NCI-H345 (cell line): ENCODE measurements around the gene E2F3.
"Not testable (repeated sequence)": the region's sequence is repeated elsewhere in the genome, so short reads cannot be mapped to it uniquely, and the experiment has no call there.

Experiments used
- DNase-seq: peaks from one replicate; lab custom pipeline; 2025; lab: John Stamatoyannopoulos, UW

The E2F3 gene

DNA sequence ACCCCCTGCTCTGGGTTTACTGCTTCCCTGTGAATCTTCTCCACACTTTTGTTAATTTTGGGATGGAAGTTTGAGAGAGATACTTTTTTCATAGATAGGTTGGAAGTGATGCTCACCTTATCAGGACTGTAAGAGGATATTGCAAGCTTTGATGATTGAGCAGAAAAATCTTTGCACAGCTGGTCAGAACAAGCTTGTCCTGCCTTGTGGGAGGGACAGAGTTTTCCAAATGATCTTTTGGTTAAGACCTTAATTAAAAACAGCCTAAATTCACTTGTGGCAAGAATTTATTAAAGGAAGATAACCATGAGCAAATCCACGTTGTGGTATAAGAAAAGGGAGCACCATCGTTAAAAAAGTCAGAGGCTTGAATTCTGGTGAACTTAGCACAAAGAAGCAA lies 32.2 kb downstream of the E2F3 start:
- DNase-seq = no peak

- no peak for DNase-seq
Observed at GRCh38 chr6:20434766-20435165, 33.1 kb downstream of the E2F3 start.

DNA sequence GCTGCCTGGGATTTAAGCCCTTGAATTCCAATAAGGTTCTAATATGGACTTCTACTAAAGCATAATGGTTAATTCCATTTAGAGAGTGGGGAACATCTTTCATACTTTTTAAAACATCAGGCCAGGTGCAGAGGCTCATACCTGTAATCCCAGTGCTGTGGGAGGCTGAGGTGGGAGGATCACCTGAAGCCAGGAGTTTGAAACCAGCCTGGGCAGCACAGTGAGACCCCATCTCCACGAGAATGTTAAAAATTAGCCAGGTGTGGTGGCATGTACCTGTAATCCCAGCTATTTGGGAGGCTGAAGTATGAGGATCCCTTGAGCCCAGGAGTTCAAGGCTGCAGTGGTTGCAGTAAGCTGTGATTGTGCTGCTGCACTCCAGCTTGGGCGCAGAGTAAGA lies 35.0 kb downstream of the E2F3 start:
- DNase-seq = no peak

DNA sequence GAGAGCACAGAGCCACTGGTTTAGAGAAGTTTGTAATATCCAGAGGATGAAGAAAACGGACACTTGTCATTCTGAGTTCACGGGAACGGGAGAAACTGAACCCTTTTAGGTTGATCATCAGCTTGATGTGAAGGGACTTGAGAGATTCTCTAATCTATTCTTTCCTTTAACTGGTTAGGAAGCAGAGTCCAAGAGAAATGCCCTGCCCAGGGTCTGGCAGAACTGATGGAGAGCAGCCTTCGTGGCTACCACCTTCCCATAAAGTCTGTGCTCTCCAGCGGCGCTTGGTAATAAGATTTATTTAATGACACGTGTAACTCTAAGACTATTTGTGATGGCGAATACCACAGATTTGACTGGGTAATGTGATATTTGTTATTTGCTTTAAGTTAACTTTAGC lies 36.0 kb downstream of the E2F3 start:
- no peak for DNase-seq

DNA sequence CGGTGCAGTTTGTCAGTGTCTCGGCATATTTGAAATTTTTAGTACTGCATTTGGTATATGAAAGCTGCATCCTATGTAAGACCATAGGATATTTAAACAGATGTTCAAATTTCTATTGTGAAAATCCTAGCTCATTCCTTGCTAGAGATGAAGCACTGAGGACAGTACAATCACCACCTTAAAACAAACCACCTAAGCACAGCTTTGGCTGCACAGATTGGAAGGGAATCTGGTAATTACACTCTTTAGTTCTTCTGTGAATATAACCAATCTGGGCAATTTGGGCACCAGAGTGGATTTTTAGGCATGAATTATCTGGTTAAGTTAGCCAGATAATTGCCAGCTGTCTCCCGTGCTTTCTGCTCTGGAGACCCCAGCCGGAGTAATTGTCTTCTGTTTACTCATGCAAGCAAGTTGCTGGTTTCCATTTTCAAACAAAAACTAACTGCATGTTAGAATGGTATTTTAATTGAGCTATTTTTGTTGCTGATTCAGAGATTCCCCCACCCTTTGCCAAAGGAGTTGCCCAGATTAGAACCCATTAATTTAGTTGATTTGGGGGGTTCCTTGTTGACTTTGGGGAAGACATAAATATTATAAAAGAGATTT lies 36.9 kb downstream of the E2F3 start:
- no peak for DNase-seq

DNA sequence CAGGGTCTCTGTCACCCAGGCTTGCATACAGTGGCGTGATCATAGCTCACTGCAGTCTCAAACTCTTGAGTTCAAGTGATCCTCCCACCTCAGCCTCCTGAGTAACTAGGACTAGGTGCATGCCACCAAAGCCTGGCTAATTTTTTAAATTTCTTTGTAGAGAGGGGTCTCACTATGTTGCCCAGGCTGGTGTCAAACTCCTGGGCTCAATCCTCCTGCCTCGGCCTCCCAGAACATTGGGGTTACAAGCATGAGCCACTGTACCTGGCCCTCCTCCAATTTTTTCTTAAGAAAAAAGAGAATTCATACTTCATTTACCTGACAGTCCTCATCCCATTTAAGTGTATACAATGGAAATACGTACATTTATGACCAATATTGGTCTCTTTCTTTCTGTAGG lies 37.9 kb downstream of the E2F3 start:
- no peak for DNase-seq

GRCh38 chr6:20440296-20440695 lies 38.6 kb downstream of the E2F3 start:
- DNase-seq = no peak

DNA sequence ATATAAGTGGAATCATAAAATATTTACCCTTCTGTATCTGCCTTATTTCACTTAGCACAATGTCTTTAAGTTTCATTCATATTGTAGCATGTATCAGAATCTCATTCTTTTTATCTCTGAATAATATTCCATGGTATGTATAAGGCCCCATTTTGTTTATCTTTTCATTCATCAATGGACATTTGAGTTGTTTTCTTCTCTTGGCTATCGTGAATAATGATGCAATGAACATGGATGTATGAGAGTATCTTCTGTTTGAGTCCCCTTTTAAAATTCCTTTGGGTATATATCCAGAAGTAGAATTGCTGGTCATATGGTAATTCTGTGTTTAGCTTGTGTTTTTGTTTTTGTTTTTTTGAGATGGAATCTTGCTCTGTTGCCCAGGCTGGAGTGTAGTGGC lies 39.6 kb downstream of the E2F3 start:
- no peak for DNase-seq

DNA sequence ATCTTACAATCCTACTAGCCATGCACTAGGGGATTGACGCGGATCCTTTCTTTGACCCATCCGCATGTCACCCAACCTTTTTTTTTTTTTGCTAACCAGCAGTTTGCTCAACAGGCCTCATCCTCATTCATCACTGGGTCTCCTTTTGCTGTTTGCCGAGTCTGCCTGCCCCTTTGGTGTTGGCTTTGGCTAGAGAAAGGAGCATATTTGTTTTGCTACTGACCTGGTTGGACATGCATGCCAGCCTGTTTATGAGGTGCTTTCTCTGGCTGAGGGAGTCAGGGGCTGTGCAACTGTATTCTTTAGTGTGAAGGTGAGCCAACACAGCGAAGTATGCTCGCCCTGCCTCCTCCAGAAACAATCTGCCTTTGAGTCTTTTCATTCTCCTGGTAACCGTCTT lies 40.2 kb downstream of the E2F3 start:
- DNase-seq = no peak

DNA sequence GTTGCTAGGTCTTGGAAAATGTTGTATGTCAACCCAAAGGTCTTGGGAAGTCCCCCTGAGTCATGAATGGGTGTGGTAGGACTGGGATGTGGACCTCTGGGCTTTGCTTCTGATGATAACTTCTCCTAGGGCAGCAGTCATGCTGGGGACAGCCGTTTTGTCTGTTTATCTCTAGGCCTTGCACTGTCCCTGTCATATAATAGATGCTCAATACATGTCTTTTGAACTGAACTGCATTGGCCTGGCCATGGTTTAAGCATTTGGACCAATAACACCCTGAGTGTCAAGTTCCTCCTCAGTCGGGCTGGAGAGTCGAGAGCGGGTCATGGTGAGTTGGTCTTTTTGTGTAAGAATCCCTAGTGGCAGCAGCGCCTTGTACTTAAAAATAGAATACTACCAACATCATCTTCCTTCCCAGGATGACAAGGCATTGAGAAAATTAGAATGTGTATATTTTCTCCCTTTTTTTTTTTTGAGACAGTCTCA lies 43.1 kb downstream of the E2F3 start:
- DNase-seq = no peak

- DNase-seq = no peak
Observed at GRCh38 chr6:20447157-20447556, 45.5 kb downstream of the E2F3 start.

- no peak for DNase-seq
Observed at GRCh38 chr6:20447581-20448132, 46.0 kb downstream of the E2F3 start.

GRCh38 chr6:20448828-20449227 lies 47.1 kb downstream of the E2F3 start:
- no peak for DNase-seq

- DNase-seq = no peak
Observed at GRCh38 chr6:20454204-20454824, 52.6 kb downstream of the E2F3 start.

GRCh38 chr6:20455251-20455940 lies 53.7 kb downstream of the E2F3 start:
- no peak for DNase-seq

GRCh38 chr6:20458027-20458894 lies 56.6 kb downstream of the E2F3 start:
- DNase-seq = no peak

DNA sequence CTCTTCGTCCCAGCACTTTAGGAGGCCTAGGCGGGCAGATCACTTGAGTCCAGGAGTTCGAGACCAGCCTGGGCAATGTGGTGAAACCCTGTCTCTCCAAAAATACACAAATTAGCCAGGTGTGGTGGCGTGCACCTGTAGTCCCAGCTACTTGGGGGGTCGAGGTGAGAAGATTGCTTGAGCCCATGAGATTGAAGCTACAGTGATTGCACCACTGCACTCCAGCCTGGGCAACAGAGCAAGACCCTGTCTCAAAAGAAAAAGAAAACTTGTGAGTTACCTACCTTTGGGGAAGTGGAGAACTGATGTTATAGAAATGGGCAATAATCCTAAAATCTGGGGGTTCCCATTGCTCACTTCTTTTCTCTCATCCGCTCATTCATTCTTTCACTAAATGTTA lies 58.0 kb downstream of the E2F3 start:
- no peak for DNase-seq

DNA sequence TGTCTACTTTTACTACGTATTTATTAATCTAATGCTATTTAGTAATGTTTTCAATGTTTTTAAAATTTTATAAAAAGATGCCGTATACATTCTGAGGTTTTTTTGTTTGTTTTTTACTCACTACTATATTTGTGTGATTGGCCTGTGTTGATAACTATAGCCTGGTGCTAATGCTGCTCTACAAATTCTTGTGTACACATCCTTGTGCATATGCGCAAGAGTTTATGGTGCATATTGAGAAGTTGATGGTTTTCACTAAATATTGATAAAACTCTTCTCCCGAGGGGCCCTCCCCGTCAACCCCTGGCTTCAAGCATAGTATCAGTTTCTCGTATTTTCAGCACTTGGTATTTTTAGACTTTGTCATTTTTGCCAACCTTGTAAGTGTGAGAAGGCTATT lies 59.9 kb downstream of the E2F3 start:
- DNase-seq = no peak

DNA sequence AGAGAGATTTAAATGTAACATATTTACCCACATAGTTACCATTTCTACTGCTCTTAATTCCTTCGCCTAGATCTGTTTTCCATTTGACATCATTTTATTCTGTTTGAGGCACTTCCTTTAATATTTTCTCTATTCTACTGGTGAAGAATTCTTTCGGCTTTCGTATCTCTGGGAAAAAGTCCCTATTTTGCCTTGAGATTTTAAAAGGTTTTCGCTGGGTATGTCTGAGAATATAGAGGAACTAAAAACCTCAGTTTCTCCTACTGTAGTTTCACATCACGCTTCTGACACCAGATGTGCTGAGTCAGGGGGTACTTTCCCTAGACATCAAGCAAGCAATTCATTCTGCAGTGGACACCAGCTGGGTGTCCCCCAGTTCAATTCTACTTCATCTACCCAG lies 61.7 kb downstream of the E2F3 start:
- DNase-seq = no peak

DNA sequence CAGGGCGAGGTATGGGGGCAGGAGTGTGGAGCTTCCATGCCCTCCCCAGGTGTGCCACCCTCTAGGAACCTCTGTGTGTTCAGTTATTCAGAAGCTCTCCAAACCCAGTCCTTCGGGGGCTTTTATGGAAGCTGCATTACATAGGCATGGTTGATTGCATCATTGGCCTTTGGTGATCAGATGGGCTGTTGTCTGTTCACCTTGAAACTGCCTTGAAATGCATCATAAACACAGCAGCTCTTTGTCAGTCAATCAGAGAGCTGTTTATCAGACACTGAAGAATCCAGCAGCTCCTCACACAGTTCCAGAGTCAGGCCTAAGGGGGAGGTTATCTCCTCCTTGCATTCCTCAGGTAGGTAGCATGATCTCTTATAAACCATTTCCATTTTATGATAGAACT lies 62.4 kb downstream of the E2F3 start:
- DNase-seq = no peak

DNA sequence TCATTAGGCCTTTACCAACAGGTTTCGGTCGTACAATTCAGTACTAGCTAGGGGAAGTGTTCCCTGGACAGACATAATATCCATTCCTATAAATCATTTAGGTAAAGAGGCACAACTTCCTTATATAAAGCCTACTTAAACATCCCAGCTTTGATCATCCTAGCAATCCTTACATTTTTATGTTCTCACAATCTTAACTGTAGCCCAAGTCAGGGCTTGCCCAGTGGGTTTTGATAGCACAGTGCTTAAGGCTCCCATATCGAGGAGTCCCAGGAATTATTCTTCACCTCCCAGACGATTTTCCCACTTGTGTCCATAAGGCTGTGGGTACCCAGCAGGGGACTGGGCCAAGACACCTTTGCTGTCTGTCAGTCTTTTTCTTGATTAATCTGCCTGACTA lies 63.2 kb downstream of the E2F3 start:
- no peak for DNase-seq

- not testable (repeated sequence) for DNase-seq
Observed at GRCh38 chr6:20465616-20466015, 63.9 kb downstream of the E2F3 start.
